OCI-LY7 (cell line): ENCODE results near the gene URGCP. TPM values are rescaled to one million over a fixed set of nuclear protein-coding genes. Genes with fewer than 3 reads are reported as not detected.

Source experiments
- BruUV-seq: library from RNA; stranded (reverse); fragments of 400-500 nt; replicated peaks from 2 replicates; lab custom pipeline; 2021; lab: Mats Ljungman, UMichigan
- CTCF ChIA-PET: fragments of 300-600 bp; sonication (Branson Sonifier 250); formaldehyde crosslinking; loops from one replicate; lab custom pipeline; 2022; ENCODE audit warnings: antibody characterized with exemption; ENCODE audit not compliant: unreplicated experiment; lab: Charles Lee
- POLR2A ChIA-PET: fragments of 300-600 bp; sonication (Branson Sonifier 250); formaldehyde crosslinking; loops from one replicate; lab custom pipeline; 2022; ENCODE audit warnings: antibody characterized with exemption; lab: Charles Lee
- DNase-seq: peaks from one replicate; pipeline ENCODE4 v3.0.0-alpha.2; 2015; ENCODE audit warnings: low spot score
- H2AFZ ChIP-seq: fragments of 200-600 bp; sonication (generic), shearing (Covaris generic); 2 replicates; pipeline ENCODE4 v1.6.1; 2014; ENCODE audit warnings: mild to moderate bottlenecking, antibody characterized with exemption, low read length, moderate library complexity
- H3K27ac ChIP-seq: fragments of 200-600 bp; sonication (generic); 2 replicates; pipeline ENCODE4 v1.5.1; 2014; ENCODE audit warnings: mixed run types, low read depth, mild to moderate bottlenecking, moderate library complexity, low read length, inconsistent platforms; ENCODE audit not compliant: poor library complexity, severe bottlenecking
- H3K36me3 ChIP-seq: fragments of 200-600 bp; sonication (generic); 2 replicates; pipeline ENCODE4 v1.6.1; 2014; ENCODE audit warnings: mild to moderate bottlenecking, antibody characterized with exemption, low read length, moderate library complexity, mixed read lengths; ENCODE audit not compliant: insufficient read depth
- H3K4me1 ChIP-seq: fragments of 200-600 bp; sonication (generic); 2 replicates; pipeline ENCODE4 v1.5.1; 2014; ENCODE audit warnings: mild to moderate bottlenecking, low read length; ENCODE audit not compliant: insufficient read depth, poor library complexity, severe bottlenecking
- H3K4me2 ChIP-seq: fragments of 200-600 bp; sonication (generic); 2 replicates; pipeline ENCODE4 v1.6.1; 2014; ENCODE audit warnings: mild to moderate bottlenecking, low read length
- H3K4me3 ChIP-seq: fragments of 200-600 bp; sonication (generic); 2 replicates; pipeline ENCODE4 v1.5.1; 2014; ENCODE audit warnings: mild to moderate bottlenecking, low read depth, low read length; ENCODE audit not compliant: poor library complexity, severe bottlenecking
- H3K79me2 ChIP-seq: fragments of 200-600 bp; sonication (generic); 2 replicates; pipeline ENCODE4 v1.6.1; 2016; ENCODE audit warnings: low read depth, mild to moderate bottlenecking, low read length, moderate library complexity, mixed read lengths; ENCODE audit not compliant: insufficient read depth
- H3K9me2 ChIP-seq: fragments of 200-600 bp; sonication (generic); 2 replicates; pipeline ENCODE4 v1.6.1; 2016; ENCODE audit warnings: mild to moderate bottlenecking, low read length, mixed read lengths; ENCODE audit not compliant: insufficient read depth
- H3K9me3 ChIP-seq: fragments of 200-600 bp; sonication (generic); 2 replicates; pipeline ENCODE4 v1.6.1; 2014; ENCODE audit warnings: mild to moderate bottlenecking, mixed run types, low read length, mixed read lengths
- H4K20me1 ChIP-seq: fragments of 200-600 bp; sonication (generic); 2 replicates; pipeline ENCODE4 v1.6.1; 2014; ENCODE audit warnings: mild to moderate bottlenecking, antibody characterized with exemption, low read length, moderate library complexity, mixed read lengths; ENCODE audit not compliant: insufficient read depth
- EZH2phosphoT487 ChIP-seq: fragments of 200-600 bp; sonication (generic); IDR thresholded peaks from 2 replicates; pipeline ENCODE4 v1.6.1; 2018; ENCODE audit warnings: low read depth, borderline replicate concordance, mild to moderate bottlenecking, mixed run types, antibody characterized with exemption, low read length, moderate library complexity, mixed read lengths
- intact Hi-C: fragments of 100-400 bp; cut with micrococcal nuclease; formaldehyde crosslinking; loops from one replicate; pipeline ENCODE4 v1.10.0; 2022; ENCODE audit not compliant: unreplicated experiment
- total RNA-seq, 2 experiments: library from RNA; depleted of rRNA in 1 of 2; stranded (reverse); fragments of >200 nt in 1 of 2; shearing (Covaris generic) in 1 of 2; gene quantifications; 2 replicates each; pipeline ENCODE4 v1.2.3, GENCODE V29; 2014 to 2022
- TF ChIP-seq, protein P1 (sequence below): fragments of 200-600 bp; sonication (generic); conservative IDR thresholded peaks from 2 replicates; pipeline ENCODE4 v1.5.1; 2014; ENCODE audit warnings: mild to moderate bottlenecking, antibody characterized with exemption, low read length, moderate library complexity, mixed read lengths

Gene URGCP
- total RNA-seq, 2 experiments from 2014 or later = 4.7 to 6.8 TPM

- Histone ChIP-seq H3K79me2 (no peaks in the 10 kb centered on the region), H3K27ac (no peak overlapping the region), H3K36me3 (no peaks in the 10 kb centered on the region), H3K4me2 (peak overlapping the region; percentile 44; the same call in 1 of the 2 replicates), H3K9me2 (no peaks in the 10 kb centered on the region), H2AFZ (no peak overlapping the region), H3K9me3 (no peaks in the 10 kb centered on the region), H3K4me1 (no peaks in the 10 kb centered on the region), H4K20me1 (no peaks in the 10 kb centered on the region), H3K4me3 (no peak overlapping the region)
- ChIA-PET CTCF (no interaction called here), POLR2A (interaction anchor here (0.8 to 0.9 kb wide), 2 partner anchors 18 to 20 kb away, joined by 3 to 4 read pairs; partner anchors contain the start of gene UBE2D4)
- TF ChIP-seq, protein P1, sequence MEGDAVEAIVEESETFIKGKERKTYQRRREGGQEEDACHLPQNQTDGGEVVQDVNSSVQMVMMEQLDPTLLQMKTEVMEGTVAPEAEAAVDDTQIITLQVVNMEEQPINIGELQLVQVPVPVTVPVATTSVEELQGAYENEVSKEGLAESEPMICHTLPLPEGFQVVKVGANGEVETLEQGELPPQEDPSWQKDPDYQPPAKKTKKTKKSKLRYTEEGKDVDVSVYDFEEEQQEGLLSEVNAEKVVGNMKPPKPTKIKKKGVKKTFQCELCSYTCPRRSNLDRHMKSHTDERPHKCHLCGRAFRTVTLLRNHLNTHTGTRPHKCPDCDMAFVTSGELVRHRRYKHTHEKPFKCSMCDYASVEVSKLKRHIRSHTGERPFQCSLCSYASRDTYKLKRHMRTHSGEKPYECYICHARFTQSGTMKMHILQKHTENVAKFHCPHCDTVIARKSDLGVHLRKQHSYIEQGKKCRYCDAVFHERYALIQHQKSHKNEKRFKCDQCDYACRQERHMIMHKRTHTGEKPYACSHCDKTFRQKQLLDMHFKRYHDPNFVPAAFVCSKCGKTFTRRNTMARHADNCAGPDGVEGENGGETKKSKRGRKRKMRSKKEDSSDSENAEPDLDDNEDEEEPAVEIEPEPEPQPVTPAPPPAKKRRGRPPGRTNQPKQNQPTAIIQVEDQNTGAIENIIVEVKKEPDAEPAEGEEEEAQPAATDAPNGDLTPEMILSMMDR = no peak
- TF ChIP-seq EZH2phosphoT487 = no peak
- no TSS peak for BruUV-seq
- DNase-seq = no peak
- intact Hi-C loops = no loop called here
Measured at GRCh38 chr7:43905209-43905946, 1.0 kb downstream of the URGCP start.

DNA sequence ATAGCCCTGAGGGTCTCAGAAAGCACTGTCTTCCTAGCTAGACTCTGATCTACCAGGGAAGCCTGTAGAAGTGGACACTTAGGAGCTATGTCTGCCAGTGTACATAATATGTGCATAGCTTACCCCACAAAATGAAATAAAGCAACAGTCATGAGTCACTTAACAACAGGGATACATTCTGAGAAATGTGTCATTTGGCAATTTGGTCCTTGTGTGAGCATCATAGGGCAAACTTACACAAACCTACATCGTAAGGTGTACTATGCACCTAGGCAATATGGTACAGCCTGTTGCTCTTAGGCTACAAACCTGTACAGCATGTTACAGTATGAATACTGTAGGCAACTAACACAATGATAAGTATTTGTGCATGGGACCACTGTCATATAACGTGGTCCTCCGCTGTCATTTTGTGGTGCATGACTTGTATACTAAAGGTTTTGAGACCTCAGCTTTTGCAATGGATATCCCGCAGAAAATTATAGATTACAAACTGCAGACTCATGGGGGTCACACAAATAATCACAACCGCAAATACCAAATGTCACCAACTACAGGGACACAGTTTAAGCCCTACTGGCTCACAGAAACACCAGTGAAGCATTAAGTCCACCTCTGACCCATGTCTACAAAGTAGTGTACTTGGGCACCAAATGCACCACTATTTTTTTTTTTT lies 1.7 kb downstream of the URGCP start:
- Histone ChIP-seq H3K4me2 (peak overlapping the region; percentile 44; the same call in 1 of the 2 replicates), H3K36me3 (no peaks in the 10 kb centered on the region), H3K4me1 (no peaks in the 10 kb centered on the region), H2AFZ (no peak overlapping the region), H3K79me2 (no peaks in the 10 kb centered on the region), H3K9me3 (no peaks in the 10 kb centered on the region), H3K27ac (no peak overlapping the region), H4K20me1 (no peaks in the 10 kb centered on the region), H3K9me2 (no peaks in the 10 kb centered on the region), H3K4me3 (no peak overlapping the region)
- DNase-seq = no peak
- no TSS peak for BruUV-seq
- intact Hi-C loops = no loop called here
- ChIA-PET CTCF (no interaction called here), POLR2A (interaction anchor here (0.7 to 1.0 kb wide), 3 partner anchors 10 to 1272 kb away, joined by 3 read pairs; partner anchors contain the start of gene UBE2D4)
- TF ChIP-seq, protein P1 = no peak
- no peak for TF ChIP-seq EZH2phosphoT487
